Neural cell (in vitro differentiated cells): ENCODE data around the gene ANAPC10. TPM values are rescaled to one million over a fixed set of nuclear protein-coding genes. Genes with fewer than 3 reads are reported as not detected.
"Not testable (repeated sequence)": the region's sequence is repeated elsewhere in the genome, so short reads cannot be mapped to it uniquely, and the experiment has no call there.

Experiments
- H2AFZ ChIP-seq: fragments of 200-600, 300-800 bp; sonication (generic), shearing (Covaris generic); 2 replicates; pipeline ENCODE4 v1.6.0; 2014; ENCODE audit warnings: low read depth, mild to moderate bottlenecking, antibody characterized with exemption, low read length, moderate library complexity
- H3F3A ChIP-seq: fragments of 200-600 bp; shearing (Covaris generic); 2 replicates; pipeline ENCODE4 v1.6.1; 2016; ENCODE audit warnings: mild to moderate bottlenecking, moderate library complexity, mixed read lengths, antibody characterized with exemption, low read length; ENCODE audit not compliant: insufficient read depth, poor library complexity, severe bottlenecking
- H3K27ac ChIP-seq: fragments of 200-600, 300-800 bp; sonication (generic), shearing (Covaris generic); 2 replicates; pipeline ENCODE4 v1.5.1; 2014; ENCODE audit warnings: mild to moderate bottlenecking, low read length, moderate library complexity
- H3K27me3 ChIP-seq: fragments of 300-800, 200-600 bp; sonication (generic), shearing (Covaris generic); 2 replicates; pipeline ENCODE4 v1.6.0; 2014; ENCODE audit warnings: mild to moderate bottlenecking, low read depth, low read length, moderate library complexity; ENCODE audit not compliant: insufficient read depth
- H3K36me3 ChIP-seq: fragments of 300-800, 200-600 bp; sonication (generic), shearing (Covaris generic); 2 replicates; pipeline ENCODE4 v1.5.1; 2014; ENCODE audit warnings: mild to moderate bottlenecking, antibody characterized with exemption, low read length, moderate library complexity; ENCODE audit not compliant: insufficient read depth
- H3K4me2 ChIP-seq: fragments of 300-800, 200-600 bp; sonication (generic), shearing (Covaris generic); 2 replicates; pipeline ENCODE4 v1.6.0; 2014; ENCODE audit warnings: mild to moderate bottlenecking, low read length
- H3K4me3 ChIP-seq: fragments of 300-800, 200-600 bp; sonication (generic), shearing (Covaris generic); 2 replicates; pipeline ENCODE4 v1.5.1; 2014; ENCODE audit warnings: mild to moderate bottlenecking, low read length, moderate library complexity
- H3K79me2 ChIP-seq: fragments of 200-600 bp; shearing (Covaris generic); replicated peaks from 2 replicates; pipeline ENCODE4 v1.6.0; 2014; ENCODE audit warnings: mild to moderate bottlenecking, low read length, moderate library complexity; ENCODE audit not compliant: insufficient read depth
- H3K9ac ChIP-seq: fragments of 300-800, 200-600 bp; sonication (generic), shearing (Covaris generic); 2 replicates; pipeline ENCODE4 v1.6.1; 2016; ENCODE audit warnings: mild to moderate bottlenecking, low read length, mixed read lengths
- H3K9me2 ChIP-seq: fragments of 200-600 bp; shearing (Covaris generic); 2 replicates; pipeline ENCODE4 v1.6.1; 2016; ENCODE audit warnings: mild to moderate bottlenecking, low read length, mixed read lengths; ENCODE audit not compliant: insufficient read depth
- H3K9me3 ChIP-seq: fragments of 200-600, 300-800 bp; sonication (generic), shearing (Covaris generic); 2 replicates; pipeline ENCODE4 v1.6.1; 2016; ENCODE audit warnings: mild to moderate bottlenecking, mixed run types, low read length, moderate library complexity, mixed read lengths
- H4K20me1 ChIP-seq: fragments of 200-600 bp; shearing (Covaris generic); 2 replicates; pipeline ENCODE4 v1.6.1; 2016; ENCODE audit warnings: mild to moderate bottlenecking, mixed run types; ENCODE audit not compliant: insufficient read depth
- EP300 ChIP-seq: fragments of 450-650 bp; conservative IDR thresholded peaks from 2 replicates; pipeline ENCODE4 v1.6.1; 2014; ENCODE audit warnings: antibody characterized with exemption, mild to moderate bottlenecking, moderate library complexity; ENCODE audit not compliant: poor library complexity, severe bottlenecking
- EZH2 ChIP-seq: fragments of 200-600, 300-800 bp; shearing (Covaris generic), sonication (generic); IDR thresholded peaks from 2 replicates; pipeline ENCODE4 v1.6.1; 2014; ENCODE audit warnings: antibody characterized with exemption, low read length, borderline replicate concordance, mild to moderate bottlenecking; ENCODE audit not compliant: insufficient read depth, poor library complexity, severe bottlenecking
- MXI1 ChIP-seq: fragments of 450-650 bp; conservative IDR thresholded peaks from 2 replicates; pipeline ENCODE4 v1.6.1; 2014; ENCODE audit warnings: antibody characterized with exemption, mild to moderate bottlenecking; ENCODE audit not compliant: poor library complexity, severe bottlenecking
- POLR2AphosphoS5 ChIP-seq: IDR thresholded peaks from 2 replicates; pipeline ENCODE4 v1.6.1; 2012
- RAD21 ChIP-seq: fragments of 450-650 bp; conservative IDR thresholded peaks from 2 replicates; pipeline ENCODE4 v1.6.1; 2014; ENCODE audit warnings: antibody characterized with exemption, mild to moderate bottlenecking, moderate library complexity
- REST ChIP-seq: IDR thresholded peaks from 2 replicates; pipeline ENCODE4 v1.6.1; 2012; ENCODE audit warnings: borderline replicate concordance
- SMC3 ChIP-seq: fragments of 450-650 bp; conservative IDR thresholded peaks from 2 replicates; pipeline ENCODE4 v1.6.1; 2014; ENCODE audit warnings: antibody characterized with exemption, mild to moderate bottlenecking, moderate library complexity; ENCODE audit not compliant: poor library complexity
- TAF1 ChIP-seq: IDR thresholded peaks from 2 replicates; pipeline ENCODE4 v1.6.1; 2012; ENCODE audit warnings: low read depth
- polyA plus RNA-seq: library from polyadenylated mRNA; depleted of rRNA; stranded (reverse); fragments of >200 nt; gene quantifications from 2 replicates; pipeline ENCODE4 v1.2.3, GENCODE V29; 2014
- TF ChIP-seq, protein P1 (sequence below): fragments of 450-650 bp; IDR thresholded peaks from 2 replicates; pipeline ENCODE4 v1.5.1; 2014; ENCODE audit warnings: antibody characterized with exemption, mild to moderate bottlenecking, moderate library complexity; ENCODE audit not compliant: poor library complexity, severe bottlenecking

ANAPC10 gene
- polyA plus RNA-seq, 1 donor from 2014 or later, result 37.7 TPM

GRCh38 chr4:145003675-145004074 lies 94.3 kb downstream of the ANAPC10 start:
- Histone ChIP-seq H3K4me3 (no peak overlapping the region), H4K20me1 (no peaks in the 10 kb centered on the region), H3K4me2 (no peak overlapping the region), H3K9me3 (no peaks in the 10 kb centered on the region), H3F3A (no peaks in the 10 kb centered on the region), H3K9me2 (no peaks in the 10 kb centered on the region), H2AFZ (no peak overlapping the region), H3K36me3 (no peaks in the 10 kb centered on the region), H3K27ac (no peak overlapping the region), H3K9ac (no peak overlapping the region), H3K79me2 (no peaks in the 10 kb centered on the region), H3K27me3 (no peaks in the 10 kb centered on the region)
- TF ChIP-seq REST (no peak), POLR2AphosphoS5 (no peak), EZH2 (no peak), EP300 (no peak), MXI1 (no peak), RAD21 (no peak), SMC3 (no peak), TAF1 (no peak)
- TF ChIP-seq, protein P1, sequence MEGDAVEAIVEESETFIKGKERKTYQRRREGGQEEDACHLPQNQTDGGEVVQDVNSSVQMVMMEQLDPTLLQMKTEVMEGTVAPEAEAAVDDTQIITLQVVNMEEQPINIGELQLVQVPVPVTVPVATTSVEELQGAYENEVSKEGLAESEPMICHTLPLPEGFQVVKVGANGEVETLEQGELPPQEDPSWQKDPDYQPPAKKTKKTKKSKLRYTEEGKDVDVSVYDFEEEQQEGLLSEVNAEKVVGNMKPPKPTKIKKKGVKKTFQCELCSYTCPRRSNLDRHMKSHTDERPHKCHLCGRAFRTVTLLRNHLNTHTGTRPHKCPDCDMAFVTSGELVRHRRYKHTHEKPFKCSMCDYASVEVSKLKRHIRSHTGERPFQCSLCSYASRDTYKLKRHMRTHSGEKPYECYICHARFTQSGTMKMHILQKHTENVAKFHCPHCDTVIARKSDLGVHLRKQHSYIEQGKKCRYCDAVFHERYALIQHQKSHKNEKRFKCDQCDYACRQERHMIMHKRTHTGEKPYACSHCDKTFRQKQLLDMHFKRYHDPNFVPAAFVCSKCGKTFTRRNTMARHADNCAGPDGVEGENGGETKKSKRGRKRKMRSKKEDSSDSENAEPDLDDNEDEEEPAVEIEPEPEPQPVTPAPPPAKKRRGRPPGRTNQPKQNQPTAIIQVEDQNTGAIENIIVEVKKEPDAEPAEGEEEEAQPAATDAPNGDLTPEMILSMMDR, result no peak

DNA sequence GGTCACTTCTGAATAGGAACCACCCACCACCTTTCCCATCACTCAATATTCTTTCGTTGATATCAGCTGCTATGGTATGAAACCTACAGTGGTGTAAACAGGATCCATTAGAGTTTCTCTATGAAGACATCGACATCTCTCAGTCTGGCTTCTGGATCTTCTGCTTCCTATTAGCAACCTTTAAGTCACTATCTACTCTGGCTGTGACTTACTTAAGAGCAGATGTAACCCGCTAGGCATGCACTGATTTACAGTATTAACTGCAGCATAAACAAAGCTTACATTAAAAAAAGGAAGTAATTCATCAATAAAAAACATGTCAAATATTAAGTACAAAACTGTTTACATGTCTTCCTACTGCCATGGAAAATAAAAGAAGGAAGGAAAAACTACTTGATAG lies 96.4 kb downstream of the ANAPC10 start:
- no peaks in the 10 kb centered on the region for H3K36me3 ChIP-seq
- H3K4me3 ChIP-seq, result no peak overlapping the region
- no peaks in the 10 kb centered on the region for H3K27me3 ChIP-seq
- H3K9ac ChIP-seq, result no peak overlapping the region
- no peaks in the 10 kb centered on the region for H3K9me3 ChIP-seq
- no peaks in the 10 kb centered on the region for H3F3A ChIP-seq
- H3K9me2 ChIP-seq, result no peaks in the 10 kb centered on the region
- no peaks in the 10 kb centered on the region for H4K20me1 ChIP-seq
- H3K4me2 ChIP-seq, result no peak overlapping the region
- TF ChIP-seq REST, result no peak
- no peak for TF ChIP-seq SMC3
- H3K27ac ChIP-seq, result no peak overlapping the region
- H2AFZ ChIP-seq, result no peak overlapping the region
- H3K79me2 ChIP-seq, result no peaks in the 10 kb centered on the region

DNA sequence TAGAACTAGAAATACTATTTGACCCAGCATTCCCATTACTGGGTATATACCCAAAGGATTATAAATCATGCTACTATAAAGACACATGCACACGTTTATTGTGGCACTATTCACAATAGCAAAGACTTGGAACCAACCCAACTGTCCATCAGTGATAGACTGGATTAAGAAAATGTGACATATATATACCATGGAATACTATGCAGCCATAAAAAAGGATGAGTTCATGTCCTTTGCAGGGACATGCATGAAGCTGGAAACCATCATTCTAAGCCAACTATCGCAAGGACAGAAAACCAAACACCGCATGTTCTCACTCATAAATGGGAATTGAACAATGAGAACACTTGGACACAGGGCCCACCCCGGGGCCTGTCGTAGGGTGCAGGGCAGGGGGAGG lies 97.3 kb downstream of the ANAPC10 start:
- H3K27me3 ChIP-seq, H3K79me2 ChIP-seq, H4K20me1 ChIP-seq, H2AFZ ChIP-seq, H3K36me3 ChIP-seq, H3K9ac ChIP-seq, H3K4me3 ChIP-seq, H3F3A ChIP-seq, H3K4me2 ChIP-seq, H3K27ac ChIP-seq, H3K9me3 ChIP-seq, H3K9me2 ChIP-seq: not testable (repeated sequence)
